OCI-LY7 (cell line): Measurements from ENCODE around the gene TRIP12. TPM values are rescaled to one million over a fixed set of nuclear protein-coding genes. Genes with fewer than 3 reads are reported as not detected.
A peak's percentile ranks its signal among the peaks of the same experiment; 100 is the strongest.

Experiments used
- Bru-seq: library from RNA; stranded (reverse); fragments of 400-500 nt; gene quantifications from one replicate; lab custom pipeline; 2021; lab: Mats Ljungman, UMichigan
- BruChase-seq, 2 experiments: library from RNA; stranded (reverse); fragments of 400-500 nt; gene quantifications; one replicate each; lab custom pipeline; 2021; lab: Mats Ljungman, UMichigan
- BruUV-seq: library from RNA; stranded (reverse); fragments of 400-500 nt; replicated peaks from 2 replicates; lab custom pipeline; 2021; lab: Mats Ljungman, UMichigan
- CTCF ChIA-PET: fragments of 300-600 bp; sonication (Branson Sonifier 250); formaldehyde crosslinking; loops from one replicate; lab custom pipeline; 2022; ENCODE audit warnings: antibody characterized with exemption; ENCODE audit not compliant: unreplicated experiment; lab: Charles Lee
- POLR2A ChIA-PET: fragments of 300-600 bp; sonication (Branson Sonifier 250); formaldehyde crosslinking; loops from one replicate; lab custom pipeline; 2022; ENCODE audit warnings: antibody characterized with exemption; lab: Charles Lee
- DNase-seq: peaks from one replicate; pipeline ENCODE4 v3.0.0-alpha.2; 2015; ENCODE audit warnings: low spot score
- H2AFZ ChIP-seq: fragments of 200-600 bp; sonication (generic), shearing (Covaris generic); 2 replicates; pipeline ENCODE4 v1.6.1; 2014; ENCODE audit warnings: mild to moderate bottlenecking, antibody characterized with exemption, low read length, moderate library complexity
- H3K27ac ChIP-seq: fragments of 200-600 bp; sonication (generic); 2 replicates; pipeline ENCODE4 v1.5.1; 2014; ENCODE audit warnings: mixed run types, low read depth, mild to moderate bottlenecking, moderate library complexity, low read length, inconsistent platforms; ENCODE audit not compliant: poor library complexity, severe bottlenecking
- H3K36me3 ChIP-seq: fragments of 200-600 bp; sonication (generic); 2 replicates; pipeline ENCODE4 v1.6.1; 2014; ENCODE audit warnings: mild to moderate bottlenecking, antibody characterized with exemption, low read length, moderate library complexity, mixed read lengths; ENCODE audit not compliant: insufficient read depth
- H3K4me1 ChIP-seq: fragments of 200-600 bp; sonication (generic); 2 replicates; pipeline ENCODE4 v1.5.1; 2014; ENCODE audit warnings: mild to moderate bottlenecking, low read length; ENCODE audit not compliant: insufficient read depth, poor library complexity, severe bottlenecking
- H3K4me2 ChIP-seq: fragments of 200-600 bp; sonication (generic); 2 replicates; pipeline ENCODE4 v1.6.1; 2014; ENCODE audit warnings: mild to moderate bottlenecking, low read length
- H3K4me3 ChIP-seq: fragments of 200-600 bp; sonication (generic); 2 replicates; pipeline ENCODE4 v1.5.1; 2014; ENCODE audit warnings: mild to moderate bottlenecking, low read depth, low read length; ENCODE audit not compliant: poor library complexity, severe bottlenecking
- H3K79me2 ChIP-seq: fragments of 200-600 bp; sonication (generic); 2 replicates; pipeline ENCODE4 v1.6.1; 2016; ENCODE audit warnings: low read depth, mild to moderate bottlenecking, low read length, moderate library complexity, mixed read lengths; ENCODE audit not compliant: insufficient read depth
- H3K9me2 ChIP-seq: fragments of 200-600 bp; sonication (generic); 2 replicates; pipeline ENCODE4 v1.6.1; 2016; ENCODE audit warnings: mild to moderate bottlenecking, low read length, mixed read lengths; ENCODE audit not compliant: insufficient read depth
- H3K9me3 ChIP-seq: fragments of 200-600 bp; sonication (generic); 2 replicates; pipeline ENCODE4 v1.6.1; 2014; ENCODE audit warnings: mild to moderate bottlenecking, mixed run types, low read length, mixed read lengths
- H4K20me1 ChIP-seq: fragments of 200-600 bp; sonication (generic); 2 replicates; pipeline ENCODE4 v1.6.1; 2014; ENCODE audit warnings: mild to moderate bottlenecking, antibody characterized with exemption, low read length, moderate library complexity, mixed read lengths; ENCODE audit not compliant: insufficient read depth
- CTCF ChIP-seq: fragments of 200-600 bp; sonication (generic); conservative IDR thresholded peaks from 2 replicates; pipeline ENCODE4 v1.5.1; 2014; ENCODE audit warnings: mild to moderate bottlenecking, antibody characterized with exemption, low read length, moderate library complexity, mixed read lengths
- EZH2phosphoT487 ChIP-seq: fragments of 200-600 bp; sonication (generic); IDR thresholded peaks from 2 replicates; pipeline ENCODE4 v1.6.1; 2018; ENCODE audit warnings: low read depth, borderline replicate concordance, mild to moderate bottlenecking, mixed run types, antibody characterized with exemption, low read length, moderate library complexity, mixed read lengths
- intact Hi-C: fragments of 100-400 bp; cut with micrococcal nuclease; formaldehyde crosslinking; loops from one replicate; pipeline ENCODE4 v1.10.0; 2022; ENCODE audit not compliant: unreplicated experiment
- long read RNA-seq: library from polyadenylated mRNA; stranded (forward); transcript quantifications from one replicate; pipeline ENCODE4 v2.0.0, GENCODE V29; 2022
- total RNA-seq, 2 experiments: library from RNA; depleted of rRNA in 1 of 2; stranded (reverse); fragments of >200 nt in 1 of 2; shearing (Covaris generic) in 1 of 2; gene quantifications; 2 replicates each; pipeline ENCODE4 v1.2.3, GENCODE V29; 2014 to 2022

Gene TRIP12
- total RNA-seq (2014; rRNA removed; shearing (Covaris generic)): 80.0 and 94.0 TPM in 2 replicates
- total RNA-seq (2022): 175 and 185 TPM in 2 replicates
- percentile 89 among the genes with signal in this experiment for Bru-seq, nascent RNA
- percentile 86 among the genes with signal in this experiment for BruChase-seq, experiment 1, labeled RNA remaining after a 6-hour chase
- percentile 84 among the genes with signal in this experiment for BruChase-seq, experiment 2, labeled RNA remaining after a 2-hour chase
- long read RNA-seq, full-length matches to known transcripts: 3 of 97 reads
- long read RNA-seq, partial matches to known transcripts: 23 of 97 reads
- long read RNA-seq, other reads (novel, unspliced or antisense): 71 of 97 reads

GRCh38 chr2:229921892-229922448 is at the start of gene TRIP12:
Gene TRIP12, minus strand, starts transcription at chr2:229922009. Its CDS starts 41,930 bp downstream, at chr2:229880079.
- Histone ChIP-seq H3K27ac (peak within 1 kb of the TSS; percentile 85), H3K36me3 (peaks cover 16% of the 10 kb centered on the region), H3K79me2 (peaks cover 47% of the 10 kb centered on the region), H3K9me3 (no peaks in the 10 kb centered on the region), H2AFZ (peak within 1 kb of the TSS; percentile 92), H3K4me1 (peaks cover 19% of the 10 kb centered on the region), H3K4me2 (peak within 1 kb of the TSS; percentile 100), H3K9me2 (no peaks in the 10 kb centered on the region), H4K20me1 (peaks cover 16% of the 10 kb centered on the region; the same call in 1 of the 2 replicates), H3K4me3 (peak within 1 kb of the TSS; percentile 95)
- intact Hi-C loops: no loop called here
- ChIA-PET CTCF (interaction anchor here (0.6 kb wide), 2 partner anchors 25 to 1475 kb away, joined by 4 read pairs; no protein-coding TSS in a partner anchor), POLR2A (interaction anchor here (0.6 to 2.3 kb wide), 6 partner anchors 11 to 848 kb away, joined by 3 to 10 read pairs (median 6); no protein-coding TSS in a partner anchor)
- BruUV-seq: no TSS peak
- DNase-seq: peak; percentile 95
- TF ChIP-seq EZH2phosphoT487 (no peak), CTCF (no peak)

- POLR2A ChIA-PET: interaction anchor here (0.7 to 1.1 kb wide), 2 partner anchors 29 to 777 kb away, joined by 3 read pairs; no protein-coding TSS in a partner anchor
- H3K4me3 ChIP-seq: no peak overlapping the region
- no peaks in the 10 kb centered on the region for H3K4me1 ChIP-seq
- H3K27ac ChIP-seq: no peak overlapping the region
- no peaks in the 10 kb centered on the region for H3K79me2 ChIP-seq
- no peaks in the 10 kb centered on the region for H3K9me3 ChIP-seq
- no peak overlapping the region for H2AFZ ChIP-seq
- no peaks in the 10 kb centered on the region for H4K20me1 ChIP-seq
- H3K9me2 ChIP-seq: no peaks in the 10 kb centered on the region
- no TSS peak for BruUV-seq
- DNase-seq: no peak
- TF ChIP-seq EZH2phosphoT487 (no peak), CTCF (no peak)
- CTCF ChIA-PET: interaction anchor here (0.5 kb wide), 1 partner anchor 631 kb away, joined by 5 read pairs; no protein-coding TSS in a partner anchor
- H3K4me2 ChIP-seq: no peak overlapping the region
- intact Hi-C loops: no loop called here
- H3K36me3 ChIP-seq: no peaks in the 10 kb centered on the region
These were observed 49.5 kb upstream of the TRIP12 start for GRCh38 chr2:229971298-229971790.
